NB4 (cell line): Measurements from ENCODE around the gene MAPK1IP1L.

ENCODE experiments used
- DNase-seq: peaks from one replicate; pipeline ENCODE4 v3.0.0; 2010; ENCODE audit warnings: low read depth
- H3K4me3 ChIP-seq: one replicate; pipeline ENCODE4 v1.5.1; 2011; ENCODE audit warnings: mild to moderate bottlenecking, low read depth, low read length, moderate library complexity
- MYC ChIP-seq: IDR thresholded peaks from 2 replicates; pipeline ENCODE4 v1.6.1; 2011; ENCODE audit warnings: low read depth, low read length
- POLR2A ChIP-seq: IDR thresholded peaks from 2 replicates; pipeline ENCODE4 v1.6.1; 2011; ENCODE audit warnings: mild to moderate bottlenecking; ENCODE audit not compliant: insufficient read length; ENCODE audit errors: extremely low read depth
- TF ChIP-seq, protein P1 (sequence below): IDR thresholded peaks from one replicate; pipeline ENCODE4 v1.5.1; 2012; ENCODE audit warnings: low read depth, low read length
- TF ChIP-seq, protein P2 (sequence below): IDR thresholded peaks from 2 replicates; pipeline ENCODE4 v1.6.1; 2011; ENCODE audit warnings: low read depth, low read length

MAPK1IP1L gene

DNA sequence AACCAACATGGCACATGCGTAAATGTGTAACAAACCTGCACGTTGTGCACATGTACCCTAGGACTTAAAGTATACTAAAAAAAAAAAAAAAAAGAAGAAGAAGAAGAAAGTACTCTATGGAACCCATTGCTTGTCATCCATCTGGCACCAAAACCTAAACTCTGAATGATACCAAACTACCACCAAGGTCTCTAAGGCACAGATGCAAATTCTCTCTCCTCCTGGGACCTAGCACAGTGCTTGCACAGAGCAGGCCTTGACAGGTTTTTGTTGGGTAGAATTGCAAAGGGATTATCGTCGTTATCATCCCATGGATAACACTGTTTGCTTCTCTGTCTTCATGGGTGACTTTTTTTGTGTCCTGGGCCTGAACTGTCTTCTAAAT is 64.4 kb downstream of the MAPK1IP1L start:
- DNase-seq: no peak
- no peak overlapping the region for H3K4me3 ChIP-seq
- TF ChIP-seq, protein P1, sequence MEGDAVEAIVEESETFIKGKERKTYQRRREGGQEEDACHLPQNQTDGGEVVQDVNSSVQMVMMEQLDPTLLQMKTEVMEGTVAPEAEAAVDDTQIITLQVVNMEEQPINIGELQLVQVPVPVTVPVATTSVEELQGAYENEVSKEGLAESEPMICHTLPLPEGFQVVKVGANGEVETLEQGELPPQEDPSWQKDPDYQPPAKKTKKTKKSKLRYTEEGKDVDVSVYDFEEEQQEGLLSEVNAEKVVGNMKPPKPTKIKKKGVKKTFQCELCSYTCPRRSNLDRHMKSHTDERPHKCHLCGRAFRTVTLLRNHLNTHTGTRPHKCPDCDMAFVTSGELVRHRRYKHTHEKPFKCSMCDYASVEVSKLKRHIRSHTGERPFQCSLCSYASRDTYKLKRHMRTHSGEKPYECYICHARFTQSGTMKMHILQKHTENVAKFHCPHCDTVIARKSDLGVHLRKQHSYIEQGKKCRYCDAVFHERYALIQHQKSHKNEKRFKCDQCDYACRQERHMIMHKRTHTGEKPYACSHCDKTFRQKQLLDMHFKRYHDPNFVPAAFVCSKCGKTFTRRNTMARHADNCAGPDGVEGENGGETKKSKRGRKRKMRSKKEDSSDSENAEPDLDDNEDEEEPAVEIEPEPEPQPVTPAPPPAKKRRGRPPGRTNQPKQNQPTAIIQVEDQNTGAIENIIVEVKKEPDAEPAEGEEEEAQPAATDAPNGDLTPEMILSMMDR: no peak
- TF ChIP-seq MYC: no peak
- TF ChIP-seq, protein P2, sequence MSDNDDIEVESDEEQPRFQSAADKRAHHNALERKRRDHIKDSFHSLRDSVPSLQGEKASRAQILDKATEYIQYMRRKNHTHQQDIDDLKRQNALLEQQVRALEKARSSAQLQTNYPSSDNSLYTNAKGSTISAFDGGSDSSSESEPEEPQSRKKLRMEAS: no peak
- TF ChIP-seq POLR2A: no peak

DNA sequence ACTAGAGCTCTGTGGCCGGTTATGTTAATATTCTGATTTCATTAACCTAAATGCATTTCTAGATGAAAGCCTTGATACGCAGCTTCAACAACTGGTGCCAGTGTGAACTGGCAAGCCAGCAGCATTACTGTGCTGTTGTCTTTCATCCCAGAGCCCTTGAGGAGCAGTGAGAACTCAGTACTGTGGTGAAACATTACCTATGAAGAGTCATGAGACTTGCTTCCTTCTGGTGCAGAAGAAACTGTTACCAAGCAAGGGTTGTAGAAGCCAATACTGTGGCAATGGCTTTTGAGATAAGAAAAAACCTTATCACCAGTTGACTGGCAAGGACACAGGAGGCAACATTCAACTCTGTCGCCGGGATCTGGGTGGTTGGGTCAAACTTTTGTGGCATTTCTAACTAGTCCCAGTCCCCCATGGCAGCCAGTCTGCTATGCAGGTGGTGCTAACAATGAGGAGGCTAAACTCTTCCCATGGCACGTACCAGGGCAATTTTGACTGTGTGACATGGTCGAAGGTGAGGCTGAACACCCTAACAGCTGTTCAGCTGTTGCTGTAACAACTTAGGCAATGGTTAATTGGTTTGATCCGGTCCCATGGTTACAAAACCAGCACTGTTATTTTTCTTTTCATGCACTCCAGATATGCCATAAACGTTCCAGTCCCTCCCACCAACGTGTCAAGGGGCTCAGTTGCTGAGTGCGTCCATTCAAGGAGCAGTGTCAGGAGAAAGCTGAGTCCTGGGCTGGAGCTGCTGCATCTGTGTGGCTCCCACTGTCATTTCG is 65.0 kb downstream of the MAPK1IP1L start:
- no peak overlapping the region for H3K4me3 ChIP-seq
- TF ChIP-seq MYC: no peak; the same call in none of the 2 replicates
- TF ChIP-seq, protein P2: no peak
- TF ChIP-seq, protein P1: no peak
- no peak for DNase-seq

DNA sequence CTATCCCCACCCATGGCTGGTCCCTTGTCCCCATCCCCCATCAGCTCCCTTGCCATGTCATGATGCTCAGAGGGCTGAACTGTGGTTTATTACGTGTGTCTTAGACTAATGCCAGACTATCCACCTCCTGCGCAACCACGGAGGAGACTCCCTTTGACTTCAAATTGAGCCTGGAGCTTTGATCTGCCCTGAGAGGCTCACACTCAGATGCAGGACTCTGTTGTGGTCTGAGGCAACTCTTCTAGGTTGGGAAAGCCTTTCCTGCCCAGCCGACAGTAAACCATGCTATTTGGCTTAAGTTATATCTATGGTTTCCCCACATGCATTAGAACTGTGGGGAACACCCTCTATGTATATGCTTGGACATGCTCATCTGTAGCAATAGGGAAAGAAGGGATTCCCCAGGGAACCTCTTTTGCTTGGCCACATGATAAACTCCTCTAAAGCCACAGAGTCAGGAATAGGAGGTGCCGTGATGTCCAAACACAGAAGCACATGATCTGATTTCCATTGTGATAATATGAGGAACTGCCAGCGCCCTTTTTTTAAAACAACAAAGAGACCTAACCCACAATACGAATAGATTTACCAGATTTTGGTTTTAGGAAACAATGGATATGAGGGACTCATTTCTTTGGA is 66.5 kb downstream of the MAPK1IP1L start:
- peak; percentile 97 for DNase-seq
- H3K4me3 ChIP-seq: no peak overlapping the region
- no peak; the same call in 1 of the 2 replicates for TF ChIP-seq MYC
- TF ChIP-seq, protein P2: peak; percentile 60

DNA sequence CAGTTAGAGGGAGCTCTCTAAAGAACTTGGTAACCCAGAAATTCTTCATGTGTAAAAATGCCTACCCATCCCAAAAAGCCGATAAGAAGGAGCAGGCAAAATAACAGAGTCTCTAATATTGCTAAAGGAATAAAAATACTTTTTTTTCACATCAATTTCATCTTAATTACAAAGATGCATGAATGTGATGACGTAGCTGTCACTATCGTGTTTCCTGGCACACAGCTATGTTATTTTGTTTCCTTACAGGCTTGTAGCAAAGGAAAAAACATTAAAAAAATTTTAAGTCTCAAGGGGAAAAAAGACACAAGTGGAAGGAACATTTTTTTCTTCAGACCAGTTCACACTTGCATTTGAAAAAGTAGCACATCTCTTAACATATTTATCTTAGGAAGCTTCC is 67.3 kb downstream of the MAPK1IP1L start:
- H3K4me3 ChIP-seq: no peak overlapping the region
- no peak for TF ChIP-seq MYC
- TF ChIP-seq, protein P2: no peak
- no peak for TF ChIP-seq POLR2A
- TF ChIP-seq, protein P1: no peak
- no peak for DNase-seq
